Stimulated activated memory B cell treated with anti-CD40 and anti-IgM and Interleukin-4, amounts not matched to agents 10 μg/mL and 1 μg/mL and 100 μg/mL, for 72 hours (primary cell): ENCODE data around the gene EPHA2.

Experiments used
- ATAC-seq: fragments of 150-1000 bp; cut with Tn5 transposase; 2 replicates; pipeline ENCODE4 v1.10.0; 2021
- H3K27ac Mint-ChIP-seq: one replicate; pipeline ENCODE4 v1.8.0; 2022; ENCODE audit warnings: mild to moderate bottlenecking, mixed read lengths
- H3K27me3 Mint-ChIP-seq: one replicate; pipeline ENCODE4 v1.8.0; 2022; ENCODE audit warnings: mixed read lengths
- H3K36me3 Mint-ChIP-seq: one replicate; pipeline ENCODE4 v1.8.0; 2022; ENCODE audit warnings: mixed read lengths
- H3K4me1 Mint-ChIP-seq: one replicate; pipeline ENCODE4 v1.8.0; 2022; ENCODE audit warnings: mixed read lengths
- H3K4me3 Mint-ChIP-seq: one replicate; pipeline ENCODE4 v1.8.0; 2022; ENCODE audit warnings: mild to moderate bottlenecking, moderate library complexity, mixed read lengths
- H3K9me3 Mint-ChIP-seq: one replicate; pipeline ENCODE4 v1.8.0; 2022; ENCODE audit warnings: mixed read lengths

The EPHA2 gene

GRCh38 chr1:16078925-16079656 is 76.8 kb downstream of the EPHA2 start:
- peak overlapping the region; percentile 76 for H3K4me3 Mint-ChIP-seq
- peak overlapping the region; percentile 79 for H3K27ac Mint-ChIP-seq
- peaks cover 25% of the 10 kb centered on the region for H3K4me1 Mint-ChIP-seq
- no peaks in the 10 kb centered on the region for H3K9me3 Mint-ChIP-seq
- H3K27me3 Mint-ChIP-seq: peaks cover 8% of the 10 kb centered on the region
- peak; percentile 93 for ATAC-seq
- H3K36me3 Mint-ChIP-seq: no peaks in the 10 kb centered on the region

- Mint-ChIP-seq H3K36me3 (no peaks in the 10 kb centered on the region), H3K4me1 (peaks cover 30% of the 10 kb centered on the region), H3K4me3 (no peak overlapping the region), H3K27me3 (peaks cover 12% of the 10 kb centered on the region), H3K27ac (peak overlapping the region; percentile 79), H3K9me3 (no peaks in the 10 kb centered on the region)
- no peak for ATAC-seq
Observed at GRCh38 chr1:16077406-16078245, 78.2 kb downstream of the EPHA2 start.

GRCh38 chr1:16076865-16077238 is 79.0 kb downstream of the EPHA2 start:
- Mint-ChIP-seq H3K27ac (peak overlapping the region; percentile 79), H3K4me1 (peaks cover 30% of the 10 kb centered on the region), H3K27me3 (peaks cover 20% of the 10 kb centered on the region), H3K36me3 (no peaks in the 10 kb centered on the region), H3K9me3 (no peaks in the 10 kb centered on the region), H3K4me3 (no peak overlapping the region)
- ATAC-seq: no peak

GRCh38 chr1:16076031-16076864 is 79.6 kb downstream of the EPHA2 start:
- H3K9me3 Mint-ChIP-seq: no peaks in the 10 kb centered on the region
- H3K36me3 Mint-ChIP-seq: no peaks in the 10 kb centered on the region
- H3K4me3 Mint-ChIP-seq: no peak overlapping the region
- peak overlapping the region; percentile 28 for H3K27ac Mint-ChIP-seq
- ATAC-seq: no peak
- H3K4me1 Mint-ChIP-seq: peaks cover 31% of the 10 kb centered on the region
- peaks cover 21% of the 10 kb centered on the region for H3K27me3 Mint-ChIP-seq

- Mint-ChIP-seq H3K27ac (peak overlapping the region; percentile 28), H3K4me1 (peaks cover 38% of the 10 kb centered on the region), H3K27me3 (peaks cover 21% of the 10 kb centered on the region), H3K4me3 (no peak overlapping the region), H3K9me3 (no peaks in the 10 kb centered on the region), H3K36me3 (no peaks in the 10 kb centered on the region)
- no peak for ATAC-seq
Observed at GRCh38 chr1:16075337-16076030, 80.4 kb downstream of the EPHA2 start.
